Stimulated activated CD8-positive, alpha-beta memory T cell treated with anti-CD3 and anti-CD28 coated beads, Interleukin-12 subunit alpha, Interleukin-12 subunit beta, amount 100 ng/mL, for 1 hour (primary cell): Measurements from ENCODE around the gene HOXA9.

Experiments used
- DNase-seq: peaks from one replicate; pipeline ENCODE4 v3.0.0-alpha.2; 2020; ENCODE audit warnings: low read depth

Gene HOXA9

GRCh38 chr7:27126596-27127327 is 38.6 kb downstream of the HOXA9 start:
- no peak for DNase-seq

DNA sequence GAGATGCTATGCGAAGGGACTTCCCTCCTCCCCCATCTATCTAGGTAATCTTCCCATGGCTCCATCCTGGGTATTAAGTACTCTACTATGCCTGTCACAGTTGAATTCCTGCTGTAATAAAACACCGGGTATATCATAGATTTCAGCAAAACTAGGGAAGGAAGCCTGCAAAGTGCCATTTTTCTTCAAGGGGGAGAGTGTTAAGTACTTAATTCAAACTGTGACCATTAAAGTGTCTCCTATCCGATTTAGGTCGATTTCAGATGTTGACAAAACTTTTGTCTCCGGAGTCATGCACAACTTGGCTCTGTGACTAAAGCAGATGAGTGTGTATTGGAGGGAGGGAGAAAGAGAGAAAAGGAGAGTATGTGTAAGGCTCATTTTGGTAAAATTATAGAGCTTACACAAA is 39.3 kb downstream of the HOXA9 start:
- no peak for DNase-seq

GRCh38 chr7:27124902-27125689 is 40.2 kb downstream of the HOXA9 start:
- no peak for DNase-seq

GRCh38 chr7:27124096-27124901 is 41.0 kb downstream of the HOXA9 start:
- DNase-seq: no peak

GRCh38 chr7:27123477-27124053 is 41.8 kb downstream of the HOXA9 start:
- no peak for DNase-seq

DNA sequence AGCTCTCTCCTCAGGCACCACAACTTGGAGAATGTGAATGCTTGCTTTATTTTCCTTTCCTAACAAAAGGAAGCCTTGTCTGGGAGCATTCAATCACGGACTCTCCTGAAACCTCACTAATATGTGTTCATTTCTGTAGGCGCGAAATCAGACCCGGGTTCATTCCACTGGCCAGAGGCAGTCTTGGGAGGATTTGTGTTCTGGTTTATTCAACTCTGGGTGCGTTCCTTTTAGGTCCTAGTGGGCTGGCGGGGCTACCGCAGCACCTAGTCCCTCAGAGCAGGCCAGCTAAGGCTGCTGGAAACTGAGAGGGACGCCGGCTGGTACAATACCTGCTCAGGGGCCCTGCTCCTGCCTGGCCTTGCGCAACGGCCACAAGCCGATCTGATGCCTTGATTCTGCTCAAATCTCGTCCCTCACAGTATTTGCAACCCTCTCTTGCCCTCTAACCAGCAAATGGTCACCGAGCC is 42.3 kb downstream of the HOXA9 start:
- no peak for DNase-seq

DNA sequence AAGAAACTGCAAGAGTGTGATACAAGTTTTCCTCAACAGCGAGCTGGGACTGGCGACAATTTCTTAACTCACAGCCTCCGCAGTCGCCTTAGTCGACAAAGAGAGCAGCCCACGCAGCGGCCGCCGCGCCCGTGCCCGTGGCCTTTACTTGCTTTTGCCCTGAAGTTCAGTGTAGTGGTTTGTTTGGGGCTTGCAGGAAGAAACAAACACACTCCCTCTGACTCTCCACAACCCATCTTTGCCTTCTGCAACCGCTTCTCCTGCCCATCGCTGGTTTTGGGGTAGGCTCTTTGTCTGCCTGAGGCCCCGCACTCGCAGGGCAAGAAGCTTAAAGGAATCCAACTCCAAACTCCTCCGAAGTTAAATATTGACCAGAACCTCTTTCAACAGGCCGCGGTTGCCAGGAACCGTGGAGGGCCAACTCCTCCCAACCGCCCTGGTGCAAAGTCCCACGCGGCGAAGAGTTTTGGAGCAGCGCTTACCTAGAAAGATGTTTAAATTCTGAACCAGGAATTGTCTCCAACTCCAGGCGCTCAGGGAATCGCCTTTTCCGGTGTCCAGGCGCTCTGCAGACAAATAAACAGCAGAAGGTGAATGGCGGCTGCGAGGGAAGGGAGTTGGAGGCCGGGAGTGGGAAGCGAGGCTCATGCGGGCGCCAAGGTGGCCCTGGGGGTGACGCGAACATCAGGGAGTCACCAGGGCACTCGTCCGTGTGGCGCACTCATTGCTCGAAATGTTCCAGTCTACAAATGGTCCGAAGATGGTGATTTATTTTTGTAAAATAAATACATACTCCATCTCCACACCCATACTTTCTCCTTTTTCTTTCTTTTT is 43.0 kb downstream of the HOXA9 start:
- DNase-seq: no peak

DNA sequence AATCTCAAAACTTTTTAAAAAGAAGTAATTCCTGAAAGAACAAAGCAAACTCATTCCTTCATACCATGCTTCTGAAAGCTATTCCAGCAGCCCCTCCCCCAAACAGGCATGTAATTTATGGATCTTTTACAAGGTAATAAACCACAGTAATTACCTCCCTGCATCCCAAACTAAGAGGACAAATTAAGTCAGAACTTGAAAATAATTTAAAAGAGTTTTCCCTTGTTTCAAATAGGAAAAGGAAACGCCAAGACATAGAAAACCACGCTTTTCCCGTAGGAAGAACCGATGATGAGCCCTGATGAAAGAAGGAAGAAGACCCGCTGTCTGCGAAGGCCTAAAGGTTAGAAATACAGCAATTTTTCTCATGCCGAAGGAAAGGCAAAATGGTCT is 43.7 kb downstream of the HOXA9 start:
- no peak for DNase-seq

- DNase-seq: no peak
Observed at GRCh38 chr7:27119412-27119911, 45.9 kb downstream of the HOXA9 start.

- no peak for DNase-seq
Observed at GRCh38 chr7:27118580-27118979, 46.8 kb downstream of the HOXA9 start.

- no peak for DNase-seq
Observed at GRCh38 chr7:27117887-27118491, 47.3 kb downstream of the HOXA9 start.

- no peak for DNase-seq
Observed at GRCh38 chr7:27116962-27117886, 48.1 kb downstream of the HOXA9 start.

GRCh38 chr7:27116031-27116961 is 49.0 kb downstream of the HOXA9 start:
- no peak for DNase-seq

DNA sequence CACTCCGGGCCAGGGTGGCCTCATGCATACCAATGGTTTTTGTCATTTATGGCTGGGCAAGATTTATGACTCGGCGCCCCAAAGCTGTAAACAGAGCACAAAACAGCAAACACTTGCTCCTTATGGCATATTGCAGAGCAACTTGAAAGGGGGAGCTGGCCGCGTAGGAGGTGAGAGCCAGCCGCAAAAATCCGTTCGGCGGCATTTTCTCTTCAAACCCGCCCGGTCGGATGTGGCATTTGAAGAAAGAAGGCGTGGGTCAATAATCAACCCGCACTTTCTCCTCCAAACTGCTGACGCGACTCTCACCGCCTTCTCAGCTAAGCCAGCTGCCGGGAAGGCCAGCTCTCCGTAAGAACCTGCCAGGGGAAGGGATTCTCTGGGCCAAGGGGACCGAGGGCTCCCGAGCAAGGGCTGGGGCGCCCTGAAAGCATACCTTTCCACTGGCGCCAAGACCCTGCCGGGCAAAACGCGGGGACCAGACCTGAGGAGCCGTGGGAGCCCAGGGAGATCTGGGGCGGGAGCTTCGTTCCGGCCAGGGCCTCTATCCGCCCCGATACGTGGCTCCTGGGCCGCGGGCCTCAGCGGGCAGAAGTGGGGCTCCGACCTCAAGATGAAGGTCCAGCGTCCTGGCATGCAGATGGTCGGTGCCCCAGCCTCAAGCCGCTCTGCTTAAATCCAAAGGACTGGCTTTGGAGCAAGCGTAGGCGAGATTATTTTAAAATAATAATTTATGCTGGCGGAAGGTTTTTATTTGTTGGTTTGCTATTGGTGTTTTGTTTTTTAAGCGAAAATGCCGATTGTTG is 49.9 kb downstream of the HOXA9 start:
- DNase-seq: no peak

DNA sequence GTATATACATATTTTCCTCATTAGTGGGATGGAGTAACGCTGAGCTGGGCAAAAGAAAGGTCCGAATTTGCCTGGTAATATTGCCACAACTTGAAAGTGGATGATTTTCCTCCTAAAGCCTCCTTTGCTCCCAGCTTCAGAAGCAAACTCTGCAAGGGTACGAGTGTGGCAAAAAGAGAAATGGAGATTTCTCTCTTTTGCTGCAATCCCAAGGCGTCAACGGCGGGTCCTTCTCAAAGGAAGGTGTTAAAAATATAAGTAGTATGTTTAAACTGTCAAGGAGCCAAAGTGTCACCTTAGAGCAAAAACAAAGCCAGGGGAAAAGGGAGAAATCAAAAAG is 50.5 kb downstream of the HOXA9 start:
- no peak for DNase-seq

GRCh38 chr7:27113991-27114769 is 51.2 kb downstream of the HOXA9 start:
- no peak for DNase-seq
